KBM-7 (cell line): ENCODE results near the gene BABAM2.

Source experiments
- DNase-seq: peaks from one replicate; pipeline ENCODE4 v3.0.0-alpha.2; 2015
- in situ Hi-C: fragments of 300-500 bp; cut with MboI; formaldehyde crosslinking; loops from 2 replicates; pipeline ENCODE4 v1.14.3; 2020; ENCODE audit warnings: low sequenced_read_pairs, low pct_unique_long_range_greater_than_20kb, mixed read lengths

The BABAM2 gene

GRCh38 chr2:28162564-28162963 lies 272.0 kb downstream of the BABAM2 start:
- in situ Hi-C loops, result no loop called here
- DNase-seq, result no peak

DNA sequence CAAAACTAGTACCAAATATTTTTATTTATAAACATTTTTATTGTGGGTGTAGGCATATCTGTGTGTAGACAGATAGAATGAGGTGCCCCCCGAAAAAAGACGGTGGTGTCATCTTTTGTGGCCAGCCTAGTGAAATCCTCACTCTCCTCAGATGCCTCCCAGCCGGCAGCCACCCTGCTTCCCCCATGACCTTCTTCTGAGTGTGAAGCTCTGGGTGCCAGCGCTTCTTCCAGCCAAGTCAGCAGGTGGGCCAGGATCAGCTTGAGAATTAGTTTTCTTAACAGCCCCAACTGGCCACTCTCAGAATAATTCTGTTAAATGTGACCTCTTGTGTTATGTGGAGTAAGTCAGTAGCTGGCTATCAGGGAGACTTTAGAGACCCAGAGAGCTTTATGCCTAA lies 272.5 kb downstream of the BABAM2 start:
- in situ Hi-C loops, result no loop called here
- DNase-seq, result no peak

GRCh38 chr2:28163627-28164279 lies 273.2 kb downstream of the BABAM2 start:
- in situ Hi-C loops, result no loop called here
- DNase-seq, result no peak

GRCh38 chr2:28164280-28164801 lies 273.8 kb downstream of the BABAM2 start:
- in situ Hi-C loops, result no loop called here
- no peak for DNase-seq

DNA sequence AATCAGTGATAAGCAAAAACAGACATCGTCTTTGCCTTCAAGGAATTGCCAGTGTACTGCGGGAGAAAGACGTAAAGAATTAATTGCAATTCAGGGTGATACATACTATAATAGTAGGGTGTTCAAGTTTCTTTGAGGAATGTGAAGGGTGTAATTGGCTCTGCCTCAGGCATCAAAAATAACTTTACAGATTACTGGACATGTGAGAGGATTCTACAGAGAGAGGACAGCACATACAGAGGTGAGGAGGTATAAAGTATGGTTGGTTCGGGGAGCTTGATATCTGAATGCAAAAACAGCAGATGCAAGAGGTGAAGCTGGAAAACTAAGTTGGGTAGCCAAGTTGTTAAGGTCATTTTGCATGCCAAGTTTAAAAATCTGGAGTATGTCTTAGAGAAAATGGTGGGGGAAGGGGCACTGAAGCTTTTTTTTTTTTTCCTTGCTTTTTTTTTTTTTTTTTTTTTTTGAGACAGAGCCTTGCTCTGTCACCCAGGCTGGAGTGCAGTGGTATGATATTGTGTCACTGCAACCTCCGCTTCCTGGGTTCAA lies 274.6 kb downstream of the BABAM2 start:
- in situ Hi-C loops, result no loop called here
- no peak for DNase-seq

GRCh38 chr2:28166956-28167355 lies 276.4 kb downstream of the BABAM2 start:
- DNase-seq, result no peak
- in situ Hi-C loops, result no loop called here

GRCh38 chr2:28168376-28168775 lies 277.8 kb downstream of the BABAM2 start:
- in situ Hi-C loops, result no loop called here
- DNase-seq, result peak; percentile 9

GRCh38 chr2:28169492-28169891 lies 279.0 kb downstream of the BABAM2 start:
- in situ Hi-C loops, result no loop called here
- DNase-seq, result no peak

GRCh38 chr2:28172114-28172898 lies 281.8 kb downstream of the BABAM2 start:
- in situ Hi-C loops, result no loop called here
- DNase-seq, result no peak

GRCh38 chr2:28173377-28173776 lies 282.8 kb downstream of the BABAM2 start:
- DNase-seq, result no peak
- in situ Hi-C loops, result no loop called here

DNA sequence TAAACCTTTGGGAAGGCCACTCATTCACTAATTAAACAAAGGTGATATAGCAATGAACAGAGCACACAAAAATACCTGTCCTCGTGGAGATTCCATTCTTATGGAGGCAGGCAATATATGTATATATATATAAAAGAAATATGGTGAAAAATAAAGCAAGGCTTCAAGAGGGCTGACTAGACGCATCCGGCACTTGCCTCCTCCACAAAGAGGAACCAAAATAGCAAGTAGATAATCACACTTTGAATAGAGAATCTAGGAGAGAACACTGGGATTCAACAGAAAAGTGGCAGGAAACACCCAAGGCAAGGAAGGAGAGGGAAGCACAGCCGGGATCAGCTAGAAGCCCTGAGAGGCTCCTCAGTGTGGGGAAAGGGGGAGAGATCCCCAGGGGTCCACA lies 283.7 kb downstream of the BABAM2 start:
- DNase-seq, result no peak
- in situ Hi-C loops, result no loop called here

DNA sequence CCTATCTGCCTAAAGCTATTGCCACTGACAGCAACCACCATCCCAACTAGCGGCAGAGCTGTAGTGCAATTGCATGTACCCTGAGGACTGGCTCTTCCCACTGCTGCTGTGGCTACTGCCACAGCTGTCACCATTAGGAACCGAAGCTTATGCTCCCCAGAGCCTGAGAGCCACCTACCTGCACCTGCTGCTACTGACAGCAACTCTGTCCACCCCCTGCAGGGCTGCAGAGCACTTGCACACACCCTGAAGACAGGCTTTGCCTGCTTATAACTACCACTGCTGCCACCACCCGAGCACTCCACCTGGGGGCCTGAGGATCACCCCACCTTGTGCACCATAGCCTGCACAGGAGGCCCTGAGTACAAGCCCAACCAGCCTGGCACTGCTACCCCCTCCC lies 284.5 kb downstream of the BABAM2 start:
- in situ Hi-C loops, result no loop called here
- DNase-seq, result no peak

- peak; percentile 21 for DNase-seq
- in situ Hi-C loops, result no loop called here
These were observed 288.4 kb downstream of the BABAM2 start for GRCh38 chr2:28178946-28179345.

GRCh38 chr2:28181801-28182200 lies 291.3 kb downstream of the BABAM2 start:
- in situ Hi-C loops, result no loop called here
- no peak for DNase-seq

DNA sequence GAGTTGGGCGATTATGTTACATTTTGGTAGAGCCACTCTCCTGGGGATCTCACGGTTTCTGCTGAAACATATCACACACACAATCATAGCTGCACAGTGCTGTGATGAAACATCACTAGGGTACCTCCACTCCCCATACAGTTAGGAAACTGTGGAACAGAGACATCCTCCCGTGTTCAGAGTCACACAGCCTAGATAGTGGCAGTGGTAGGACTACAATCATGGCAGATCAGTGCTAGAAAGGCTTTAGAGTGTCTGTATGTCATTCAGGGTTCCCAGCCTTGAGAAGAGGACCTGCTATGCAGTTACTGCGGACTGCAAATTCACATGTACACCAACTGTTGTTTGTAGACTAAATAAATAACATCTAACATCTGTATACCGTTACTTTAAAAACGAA lies 291.8 kb downstream of the BABAM2 start:
- in situ Hi-C loops, result no loop called here
- no peak for DNase-seq

DNA sequence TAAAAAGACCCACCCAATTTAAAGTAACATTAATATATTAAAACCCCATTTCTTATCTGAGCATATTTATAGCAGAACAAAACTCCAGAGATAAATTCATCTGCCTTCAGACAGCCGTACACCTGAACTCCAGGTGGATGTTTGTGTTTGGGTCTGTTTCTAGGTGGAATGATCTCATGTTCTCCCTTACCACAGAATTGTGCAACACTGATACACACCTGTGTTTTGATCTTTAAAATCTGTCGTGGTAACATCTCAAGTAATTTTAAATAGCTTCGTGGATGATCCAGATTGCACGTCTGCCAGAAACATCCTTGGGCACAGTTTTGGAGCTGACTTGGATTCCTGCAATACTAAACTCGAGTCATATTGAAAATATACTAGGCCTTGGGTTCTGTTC lies 294.6 kb downstream of the BABAM2 start:
- no peak for DNase-seq
- in situ Hi-C loops, result no loop called here

- in situ Hi-C loops, result no loop called here
- no peak for DNase-seq
These were observed 295.4 kb downstream of the BABAM2 start for GRCh38 chr2:28185891-28186290.

DNA sequence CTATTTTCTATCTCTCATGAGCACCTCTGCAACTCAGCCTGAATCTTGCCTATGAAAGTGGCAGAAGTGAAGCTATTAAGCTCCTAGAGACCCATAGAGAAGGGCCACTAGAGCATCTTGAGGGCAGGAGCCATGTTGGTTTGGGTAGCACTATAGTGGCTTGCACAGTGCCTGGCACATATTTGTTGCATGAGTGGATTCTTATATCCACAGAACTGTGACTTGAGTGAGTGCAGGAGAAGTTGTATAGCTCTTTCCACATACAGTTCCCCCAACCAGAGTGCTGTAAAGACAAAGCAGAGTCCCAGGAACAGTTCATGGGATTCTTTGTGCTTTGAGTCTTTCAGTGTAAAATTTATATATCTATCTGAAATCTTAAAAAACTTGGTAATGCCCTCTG lies 296.7 kb downstream of the BABAM2 start:
- in situ Hi-C loops, result no loop called here
- DNase-seq, result no peak

- DNase-seq, result no peak
- in situ Hi-C loops, result no loop called here
These were observed 297.9 kb downstream of the BABAM2 start for GRCh38 chr2:28188436-28188835.

- in situ Hi-C loops, result no loop called here
- DNase-seq, result peak; percentile 71
These were observed 303.3 kb downstream of the BABAM2 start for GRCh38 chr2:28193630-28194403.
